Smooth muscle cell (in vitro differentiated cells): ENCODE data around the gene NF1. TPM values are rescaled to one million over a fixed set of nuclear protein-coding genes. Genes with fewer than 3 reads are reported as not detected.
"Not testable (repeated sequence)": the region's sequence is repeated elsewhere in the genome, so short reads cannot be mapped to it uniquely, and the experiment has no call there.

Experiments used
- DNase-seq: peaks from one replicate; lab custom pipeline; 2025; ENCODE audit not compliant: unreplicated experiment; lab: John Stamatoyannopoulos, UW
- H2AFZ ChIP-seq: fragments of 200-600 bp; sonication (generic); 2 replicates; pipeline ENCODE4 v1.6.0; 2016; ENCODE audit warnings: antibody characterized with exemption, low read depth, mild to moderate bottlenecking
- H3F3A ChIP-seq: fragments of 200-600 bp; sonication (generic); 2 replicates; pipeline ENCODE4 v1.6.0; 2017; ENCODE audit warnings: antibody characterized with exemption, low read depth
- H3K27ac ChIP-seq: fragments of 200-600 bp; sonication (generic); 2 replicates; pipeline ENCODE4 v1.5.1; 2016; ENCODE audit warnings: low read depth, mild to moderate bottlenecking
- H3K27me3 ChIP-seq: fragments of 200-600 bp; sonication (generic); 2 replicates; pipeline ENCODE4 v1.6.1; 2016; ENCODE audit warnings: low read depth, mild to moderate bottlenecking
- H3K36me3 ChIP-seq: fragments of 200-600 bp; sonication (generic); 2 replicates; pipeline ENCODE4 v1.5.1; 2016; ENCODE audit warnings: low read depth
- H3K4me1 ChIP-seq: fragments of 200-600 bp; sonication (generic); 2 replicates; pipeline ENCODE4 v1.5.1; 2016; ENCODE audit warnings: low read depth
- H3K4me2 ChIP-seq: fragments of 200-600 bp; sonication (generic); 2 replicates; pipeline ENCODE4 v1.6.0; 2016; ENCODE audit warnings: mild to moderate bottlenecking
- H3K4me3 ChIP-seq: fragments of 200-600 bp; sonication (generic); 2 replicates; pipeline ENCODE4 v1.5.1; 2016; ENCODE audit warnings: mild to moderate bottlenecking
- H3K79me2 ChIP-seq: fragments of 200-600 bp; sonication (generic); 2 replicates; pipeline ENCODE4 v1.6.0; 2016; ENCODE audit warnings: low read depth, mild to moderate bottlenecking
- H3K9ac ChIP-seq: fragments of 200-600 bp; sonication (generic); 2 replicates; pipeline ENCODE4 v1.6.0; 2016; ENCODE audit warnings: low read depth
- H3K9me3 ChIP-seq: fragments of 200-600 bp; sonication (generic); replicated peaks from 2 replicates; pipeline ENCODE4 v1.5.1; 2016; ENCODE audit warnings: low read depth
- H4K20me1 ChIP-seq: fragments of 200-600 bp; sonication (generic); 2 replicates; pipeline ENCODE4 v1.6.0; 2016; ENCODE audit warnings: low read depth
- WGBS: methylation state at CpG from one replicate; pipeline ENCODE4 v1.1.7; 2016; ENCODE audit warnings: low lambda C conversion rate; 5-methylcytosine and 5-hydroxymethylcytosine counted together
- polyA plus RNA-seq: library from polyadenylated mRNA; unstranded; fragments of >200 nt; fragmentation: Nextera tagmentation; extraction: Ambion mirVana; gene quantifications from 2 replicates; pipeline ENCODE4 v1.2.1, GENCODE V29; 2016
- total RNA-seq: library from RNA; depleted of rRNA; stranded (reverse); fragments of >200 nt; gene quantifications from 2 replicates; pipeline ENCODE4 v1.2.3, GENCODE V29; 2014
- TF ChIP-seq, protein P1 (sequence below): fragments of 200-600 bp; sonication (generic); IDR thresholded peaks from 2 replicates; pipeline ENCODE4 v1.5.1; 2017; ENCODE audit warnings: borderline replicate concordance, mild to moderate bottlenecking, antibody characterized with exemption; ENCODE audit not compliant: insufficient read depth, poor library complexity, severe bottlenecking

Gene NF1
- total and polyA plus RNA-seq, 2 experiments from 2014 or later = 7.6 to 74.3 TPM

DNA sequence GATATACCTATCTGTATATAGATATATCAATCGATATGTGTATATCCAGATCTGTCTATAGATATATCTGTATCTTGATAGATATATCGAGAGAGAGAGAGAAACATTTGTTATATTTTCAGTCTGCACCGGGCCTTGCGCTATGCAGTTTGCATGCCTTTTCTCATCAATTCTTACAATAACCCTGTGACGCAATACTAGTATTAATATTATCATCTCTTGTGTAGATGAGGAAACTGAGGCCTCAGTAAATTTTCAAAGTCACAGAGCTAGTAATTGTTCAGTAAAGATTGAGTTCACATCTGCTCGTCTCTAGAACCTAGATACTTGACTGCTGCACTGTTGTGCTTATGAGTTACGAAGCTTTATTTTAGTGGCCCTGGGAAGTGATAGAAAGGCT is 77.6 kb downstream of the NF1 start:
- no peak overlapping the region for H3K4me3 ChIP-seq
- H3K9me3 ChIP-seq = no peaks in the 10 kb centered on the region
- H4K20me1 ChIP-seq = peaks cover 2% of the 10 kb centered on the region
- no peak for DNase-seq
- TF ChIP-seq, protein P1, sequence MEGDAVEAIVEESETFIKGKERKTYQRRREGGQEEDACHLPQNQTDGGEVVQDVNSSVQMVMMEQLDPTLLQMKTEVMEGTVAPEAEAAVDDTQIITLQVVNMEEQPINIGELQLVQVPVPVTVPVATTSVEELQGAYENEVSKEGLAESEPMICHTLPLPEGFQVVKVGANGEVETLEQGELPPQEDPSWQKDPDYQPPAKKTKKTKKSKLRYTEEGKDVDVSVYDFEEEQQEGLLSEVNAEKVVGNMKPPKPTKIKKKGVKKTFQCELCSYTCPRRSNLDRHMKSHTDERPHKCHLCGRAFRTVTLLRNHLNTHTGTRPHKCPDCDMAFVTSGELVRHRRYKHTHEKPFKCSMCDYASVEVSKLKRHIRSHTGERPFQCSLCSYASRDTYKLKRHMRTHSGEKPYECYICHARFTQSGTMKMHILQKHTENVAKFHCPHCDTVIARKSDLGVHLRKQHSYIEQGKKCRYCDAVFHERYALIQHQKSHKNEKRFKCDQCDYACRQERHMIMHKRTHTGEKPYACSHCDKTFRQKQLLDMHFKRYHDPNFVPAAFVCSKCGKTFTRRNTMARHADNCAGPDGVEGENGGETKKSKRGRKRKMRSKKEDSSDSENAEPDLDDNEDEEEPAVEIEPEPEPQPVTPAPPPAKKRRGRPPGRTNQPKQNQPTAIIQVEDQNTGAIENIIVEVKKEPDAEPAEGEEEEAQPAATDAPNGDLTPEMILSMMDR = no peak
- no peak overlapping the region for H2AFZ ChIP-seq
- no peaks in the 10 kb centered on the region for H3K4me1 ChIP-seq
- no peaks in the 10 kb centered on the region for H3F3A ChIP-seq
- H3K9ac ChIP-seq = no peak overlapping the region
- no peaks in the 10 kb centered on the region for H3K79me2 ChIP-seq
- peaks cover 4% of the 10 kb centered on the region for H3K36me3 ChIP-seq
- no peak overlapping the region for H3K27ac ChIP-seq
- 99% methylated on average over 7 of the region's 7 CpGs for WGBS
- no peak overlapping the region for H3K4me2 ChIP-seq
- H3K27me3 ChIP-seq = no peaks in the 10 kb centered on the region

DNA sequence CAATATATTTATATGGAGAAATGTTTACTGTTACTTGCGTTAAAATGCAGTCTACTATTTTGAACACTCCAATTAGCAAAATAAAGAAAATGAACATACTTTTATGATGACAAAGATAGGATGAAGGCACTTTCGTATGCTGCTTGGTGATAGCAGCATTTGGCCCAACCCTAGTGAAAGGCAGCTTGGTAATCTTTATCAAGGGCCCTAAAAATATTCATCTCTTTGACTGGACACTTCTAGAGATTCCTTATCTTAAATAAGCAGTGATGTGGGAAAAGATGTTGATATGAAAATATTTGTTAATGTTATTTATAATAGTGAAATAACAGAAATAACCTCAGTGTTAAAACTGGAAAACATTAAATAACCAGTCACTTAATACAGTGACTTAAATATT is 79.4 kb downstream of the NF1 start:
- 93% methylated on average over 2 of the region's 2 CpGs for WGBS
- H3K9ac ChIP-seq = no peak overlapping the region
- H3K27ac ChIP-seq = no peak overlapping the region

DNA sequence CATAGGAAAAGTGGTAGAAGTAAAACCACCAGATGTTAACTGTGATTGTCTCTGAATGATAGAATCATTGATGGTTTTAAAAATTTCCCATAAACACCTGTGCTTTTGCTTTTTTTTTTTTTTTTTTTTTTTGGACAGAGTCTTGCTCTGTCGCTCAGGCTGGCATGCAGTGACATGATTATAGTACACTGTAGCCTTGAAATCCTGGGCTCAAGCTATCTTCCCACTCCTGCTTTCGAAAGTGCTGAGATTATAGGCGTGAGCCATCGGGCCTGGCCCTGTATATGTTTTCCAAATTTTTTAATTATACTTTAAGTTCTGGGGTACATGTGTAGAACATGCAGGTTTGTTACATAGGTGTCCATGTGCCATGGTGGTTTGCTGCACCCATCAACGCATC is 80.5 kb downstream of the NF1 start:
- Histone ChIP-seq H3K4me3 (no peak overlapping the region), H2AFZ (no peak overlapping the region), H3K27ac (no peak overlapping the region), H3F3A (no peaks in the 10 kb centered on the region), H3K9me3 (no peaks in the 10 kb centered on the region), H3K36me3 (peaks cover under 1% of the 10 kb centered on the region), H4K20me1 (no peaks in the 10 kb centered on the region), H3K27me3 (no peaks in the 10 kb centered on the region), H3K79me2 (no peaks in the 10 kb centered on the region), H3K4me2 (no peak overlapping the region), H3K4me1 (no peaks in the 10 kb centered on the region), H3K9ac (no peak overlapping the region)
- WGBS = 98% methylated on average over 5 of the region's 5 CpGs
- TF ChIP-seq, protein P1 = no peak
- no peak for DNase-seq

More for the DNA sequence above, 79.4 kb downstream of the NF1 start:
- H4K20me1 ChIP-seq = peaks cover 2% of the 10 kb centered on the region
- peaks cover 4% of the 10 kb centered on the region for H3K36me3 ChIP-seq
- H3F3A ChIP-seq = no peaks in the 10 kb centered on the region
- no peaks in the 10 kb centered on the region for H3K27me3 ChIP-seq
- no peak overlapping the region for H2AFZ ChIP-seq
- DNase-seq = no peak
- no peak overlapping the region for H3K4me3 ChIP-seq
- H3K4me1 ChIP-seq = no peaks in the 10 kb centered on the region
- TF ChIP-seq, protein P1 = no peak
- H3K9me3 ChIP-seq = no peaks in the 10 kb centered on the region
- no peaks in the 10 kb centered on the region for H3K79me2 ChIP-seq
- no peak overlapping the region for H3K4me2 ChIP-seq

DNA sequence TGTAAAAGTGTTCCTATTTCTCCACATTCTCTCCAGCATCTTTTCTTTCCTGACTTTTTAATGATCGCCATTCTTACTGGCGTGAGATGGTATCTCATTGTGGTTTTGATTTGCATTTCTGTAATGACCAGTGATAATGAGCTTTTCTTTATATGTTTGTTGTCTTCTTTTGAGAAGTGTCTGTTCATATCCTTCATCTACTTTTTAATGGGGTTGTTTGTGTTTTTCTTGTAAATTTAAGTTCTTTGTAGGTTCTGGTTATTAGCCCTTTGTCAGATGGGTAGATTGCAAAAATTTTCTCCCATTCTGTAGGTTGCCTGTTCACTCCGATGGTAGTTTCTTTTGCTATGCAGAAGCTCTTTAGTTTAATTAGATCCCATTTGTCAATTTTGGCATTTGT is 81.4 kb downstream of the NF1 start:
- H3K79me2 ChIP-seq, H3K36me3 ChIP-seq, H3K27me3 ChIP-seq, DNase-seq, H3K4me2 ChIP-seq, H3K4me3 ChIP-seq, H3K9ac ChIP-seq, H3K9me3 ChIP-seq, H3K27ac ChIP-seq, H3K4me1 ChIP-seq, H4K20me1 ChIP-seq, H2AFZ ChIP-seq, H3F3A ChIP-seq: not testable (repeated sequence)
- WGBS = 95% methylated on average over 3 of the region's 3 CpGs

DNA sequence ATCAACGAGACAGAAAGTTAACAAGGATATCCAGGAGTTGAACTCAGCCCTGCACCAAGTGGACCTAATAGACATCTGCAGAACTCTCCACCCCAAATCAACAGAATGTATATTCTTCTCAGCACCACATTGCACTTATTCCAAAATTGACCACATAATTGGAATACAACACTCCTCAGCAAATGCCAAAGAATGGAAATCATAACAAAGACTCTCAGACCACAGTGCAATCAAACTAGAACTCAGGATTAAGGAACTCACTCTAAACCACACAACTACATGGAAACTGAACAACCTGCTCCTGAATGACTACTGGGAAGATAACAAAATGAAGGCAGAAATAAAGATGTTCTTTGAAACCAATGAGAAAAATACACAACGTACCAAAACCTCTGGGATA is 84.2 kb downstream of the NF1 start:
- not testable (repeated sequence) for H4K20me1 ChIP-seq, H3K4me3 ChIP-seq, H2AFZ ChIP-seq, H3K4me1 ChIP-seq, H3K9ac ChIP-seq, H3K27ac ChIP-seq, H3K9me3 ChIP-seq, H3K27me3 ChIP-seq, H3F3A ChIP-seq, H3K4me2 ChIP-seq, DNase-seq, H3K79me2 ChIP-seq
- peaks cover 10% of the 10 kb centered on the region for H3K36me3 ChIP-seq
- 100% methylated on average over 2 of the region's 2 CpGs for WGBS
